ENCODE data around the gene ZNF212. TPM values are rescaled to one million over a fixed set of nuclear protein-coding genes. Genes with fewer than 3 reads are reported as not detected.
A peak's percentile ranks its signal among the peaks of the same experiment; 100 is the strongest.

Gene ZNF212
- total and polyA plus RNA-seq, 9 of the 15 experiments (the other 6 are each of a cell fraction or from before 2014, with no cell fraction given), result 1.8 to 21.4 (median 7.2) TPM

DNA sequence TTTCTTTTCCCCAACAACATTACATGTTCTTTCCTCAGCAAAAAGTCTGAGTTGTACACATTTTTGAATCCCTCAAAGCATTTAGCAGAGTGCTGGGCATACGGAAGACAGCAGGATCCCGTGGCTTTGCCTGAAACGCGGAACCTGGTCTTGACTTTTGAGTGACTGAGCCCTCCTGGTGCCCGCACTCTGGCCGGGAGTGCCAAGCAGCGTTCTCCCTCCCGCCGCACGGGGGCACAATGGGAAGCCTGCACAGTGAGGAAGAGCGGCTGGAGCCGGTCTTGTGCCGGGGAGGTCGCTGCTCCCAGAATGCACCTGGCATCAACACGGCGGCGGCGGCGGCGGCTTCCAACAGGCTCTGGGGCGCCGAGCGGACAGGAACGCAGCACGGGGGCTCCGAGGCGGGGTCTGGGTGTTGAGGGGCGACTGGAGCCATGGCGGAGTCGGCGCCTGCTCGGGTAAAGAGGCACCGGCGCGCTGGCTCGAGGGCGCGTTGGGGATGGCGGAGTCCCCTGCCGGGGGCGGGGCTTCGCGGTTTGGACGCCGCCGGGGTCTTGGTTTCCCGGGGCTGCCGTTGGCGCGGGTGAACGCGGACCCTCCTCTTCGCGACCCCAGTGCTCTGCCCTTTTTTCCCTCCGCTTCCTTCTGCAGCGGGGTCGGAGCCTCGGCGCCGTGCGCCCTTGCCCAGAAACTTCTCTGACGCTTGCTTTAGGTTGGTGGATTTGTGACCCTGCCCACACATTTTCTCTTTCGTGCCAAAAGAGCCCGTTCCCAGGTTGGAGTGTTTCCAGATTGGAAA is at the start of gene ZNF212 (continued):
- TF ChIP-seq, protein P1, sequence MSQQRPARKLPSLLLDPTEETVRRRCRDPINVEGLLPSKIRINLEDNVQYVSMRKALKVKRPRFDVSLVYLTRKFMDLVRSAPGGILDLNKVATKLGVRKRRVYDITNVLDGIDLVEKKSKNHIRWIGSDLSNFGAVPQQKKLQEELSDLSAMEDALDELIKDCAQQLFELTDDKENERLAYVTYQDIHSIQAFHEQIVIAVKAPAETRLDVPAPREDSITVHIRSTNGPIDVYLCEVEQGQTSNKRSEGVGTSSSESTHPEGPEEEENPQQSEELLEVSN (IDR thresholded peaks at IDR 0.05; ENCODE audit: borderline replicate concordance in 1 of 2, extremely low read depth in 1 of 2, insufficient read depth in 1 of 2, insufficient read length in 1 of 2, low read depth in 1 of 2, low read length in 1 of 2, poor library complexity in 1 of 2, severe bottlenecking in 1 of 2), result peak; percentile 36 to 78
- TF ChIP-seq ZNF212 (CRISPR knock-in tag; IDR thresholded peaks at IDR 0.05), result no peak; the same call in 1 of the 2 replicates
- TF ChIP-seq, protein P2, sequence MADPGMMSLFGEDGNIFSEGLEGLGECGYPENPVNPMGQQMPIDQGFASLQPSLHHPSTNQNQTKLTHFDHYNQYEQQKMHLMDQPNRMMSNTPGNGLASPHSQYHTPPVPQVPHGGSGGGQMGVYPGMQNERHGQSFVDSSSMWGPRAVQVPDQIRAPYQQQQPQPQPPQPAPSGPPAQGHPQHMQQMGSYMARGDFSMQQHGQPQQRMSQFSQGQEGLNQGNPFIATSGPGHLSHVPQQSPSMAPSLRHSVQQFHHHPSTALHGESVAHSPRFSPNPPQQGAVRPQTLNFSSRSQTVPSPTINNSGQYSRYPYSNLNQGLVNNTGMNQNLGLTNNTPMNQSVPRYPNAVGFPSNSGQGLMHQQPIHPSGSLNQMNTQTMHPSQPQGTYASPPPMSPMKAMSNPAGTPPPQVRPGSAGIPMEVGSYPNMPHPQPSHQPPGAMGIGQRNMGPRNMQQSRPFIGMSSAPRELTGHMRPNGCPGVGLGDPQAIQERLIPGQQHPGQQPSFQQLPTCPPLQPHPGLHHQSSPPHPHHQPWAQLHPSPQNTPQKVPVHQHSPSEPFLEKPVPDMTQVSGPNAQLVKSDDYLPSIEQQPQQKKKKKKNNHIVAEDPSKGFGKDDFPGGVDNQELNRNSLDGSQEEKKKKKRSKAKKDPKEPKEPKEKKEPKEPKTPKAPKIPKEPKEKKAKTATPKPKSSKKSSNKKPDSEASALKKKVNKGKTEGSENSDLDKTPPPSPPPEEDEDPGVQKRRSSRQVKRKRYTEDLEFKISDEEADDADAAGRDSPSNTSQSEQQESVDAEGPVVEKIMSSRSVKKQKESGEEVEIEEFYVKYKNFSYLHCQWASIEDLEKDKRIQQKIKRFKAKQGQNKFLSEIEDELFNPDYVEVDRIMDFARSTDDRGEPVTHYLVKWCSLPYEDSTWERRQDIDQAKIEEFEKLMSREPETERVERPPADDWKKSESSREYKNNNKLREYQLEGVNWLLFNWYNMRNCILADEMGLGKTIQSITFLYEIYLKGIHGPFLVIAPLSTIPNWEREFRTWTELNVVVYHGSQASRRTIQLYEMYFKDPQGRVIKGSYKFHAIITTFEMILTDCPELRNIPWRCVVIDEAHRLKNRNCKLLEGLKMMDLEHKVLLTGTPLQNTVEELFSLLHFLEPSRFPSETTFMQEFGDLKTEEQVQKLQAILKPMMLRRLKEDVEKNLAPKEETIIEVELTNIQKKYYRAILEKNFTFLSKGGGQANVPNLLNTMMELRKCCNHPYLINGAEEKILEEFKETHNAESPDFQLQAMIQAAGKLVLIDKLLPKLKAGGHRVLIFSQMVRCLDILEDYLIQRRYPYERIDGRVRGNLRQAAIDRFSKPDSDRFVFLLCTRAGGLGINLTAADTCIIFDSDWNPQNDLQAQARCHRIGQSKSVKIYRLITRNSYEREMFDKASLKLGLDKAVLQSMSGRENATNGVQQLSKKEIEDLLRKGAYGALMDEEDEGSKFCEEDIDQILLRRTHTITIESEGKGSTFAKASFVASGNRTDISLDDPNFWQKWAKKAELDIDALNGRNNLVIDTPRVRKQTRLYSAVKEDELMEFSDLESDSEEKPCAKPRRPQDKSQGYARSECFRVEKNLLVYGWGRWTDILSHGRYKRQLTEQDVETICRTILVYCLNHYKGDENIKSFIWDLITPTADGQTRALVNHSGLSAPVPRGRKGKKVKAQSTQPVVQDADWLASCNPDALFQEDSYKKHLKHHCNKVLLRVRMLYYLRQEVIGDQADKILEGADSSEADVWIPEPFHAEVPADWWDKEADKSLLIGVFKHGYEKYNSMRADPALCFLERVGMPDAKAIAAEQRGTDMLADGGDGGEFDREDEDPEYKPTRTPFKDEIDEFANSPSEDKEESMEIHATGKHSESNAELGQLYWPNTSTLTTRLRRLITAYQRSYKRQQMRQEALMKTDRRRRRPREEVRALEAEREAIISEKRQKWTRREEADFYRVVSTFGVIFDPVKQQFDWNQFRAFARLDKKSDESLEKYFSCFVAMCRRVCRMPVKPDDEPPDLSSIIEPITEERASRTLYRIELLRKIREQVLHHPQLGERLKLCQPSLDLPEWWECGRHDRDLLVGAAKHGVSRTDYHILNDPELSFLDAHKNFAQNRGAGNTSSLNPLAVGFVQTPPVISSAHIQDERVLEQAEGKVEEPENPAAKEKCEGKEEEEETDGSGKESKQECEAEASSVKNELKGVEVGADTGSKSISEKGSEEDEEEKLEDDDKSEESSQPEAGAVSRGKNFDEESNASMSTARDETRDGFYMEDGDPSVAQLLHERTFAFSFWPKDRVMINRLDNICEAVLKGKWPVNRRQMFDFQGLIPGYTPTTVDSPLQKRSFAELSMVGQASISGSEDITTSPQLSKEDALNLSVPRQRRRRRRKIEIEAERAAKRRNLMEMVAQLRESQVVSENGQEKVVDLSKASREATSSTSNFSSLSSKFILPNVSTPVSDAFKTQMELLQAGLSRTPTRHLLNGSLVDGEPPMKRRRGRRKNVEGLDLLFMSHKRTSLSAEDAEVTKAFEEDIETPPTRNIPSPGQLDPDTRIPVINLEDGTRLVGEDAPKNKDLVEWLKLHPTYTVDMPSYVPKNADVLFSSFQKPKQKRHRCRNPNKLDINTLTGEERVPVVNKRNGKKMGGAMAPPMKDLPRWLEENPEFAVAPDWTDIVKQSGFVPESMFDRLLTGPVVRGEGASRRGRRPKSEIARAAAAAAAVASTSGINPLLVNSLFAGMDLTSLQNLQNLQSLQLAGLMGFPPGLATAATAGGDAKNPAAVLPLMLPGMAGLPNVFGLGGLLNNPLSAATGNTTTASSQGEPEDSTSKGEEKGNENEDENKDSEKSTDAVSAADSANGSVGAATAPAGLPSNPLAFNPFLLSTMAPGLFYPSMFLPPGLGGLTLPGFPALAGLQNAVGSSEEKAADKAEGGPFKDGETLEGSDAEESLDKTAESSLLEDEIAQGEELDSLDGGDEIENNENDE (IDR thresholded peaks at IDR 0.05; ENCODE audit: low read depth, low read length), result no peak
- TF ChIP-seq, protein P3, sequence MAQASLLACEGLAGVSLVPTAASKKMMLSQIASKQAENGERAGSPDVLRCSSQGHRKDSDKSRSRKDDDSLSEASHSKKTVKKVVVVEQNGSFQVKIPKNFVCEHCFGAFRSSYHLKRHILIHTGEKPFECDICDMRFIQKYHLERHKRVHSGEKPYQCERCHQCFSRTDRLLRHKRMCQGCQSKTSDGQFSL (CRISPR knock-in tag; IDR thresholded peaks at IDR 0.05), result no peak
- TF ChIP-seq, protein P3 (tag; IDR thresholded peaks at IDR 0.05), result no peak
- no peak for TF ChIP-seq XRCC3 (IDR thresholded peaks at IDR 0.05)
- TF ChIP-seq, protein P4, sequence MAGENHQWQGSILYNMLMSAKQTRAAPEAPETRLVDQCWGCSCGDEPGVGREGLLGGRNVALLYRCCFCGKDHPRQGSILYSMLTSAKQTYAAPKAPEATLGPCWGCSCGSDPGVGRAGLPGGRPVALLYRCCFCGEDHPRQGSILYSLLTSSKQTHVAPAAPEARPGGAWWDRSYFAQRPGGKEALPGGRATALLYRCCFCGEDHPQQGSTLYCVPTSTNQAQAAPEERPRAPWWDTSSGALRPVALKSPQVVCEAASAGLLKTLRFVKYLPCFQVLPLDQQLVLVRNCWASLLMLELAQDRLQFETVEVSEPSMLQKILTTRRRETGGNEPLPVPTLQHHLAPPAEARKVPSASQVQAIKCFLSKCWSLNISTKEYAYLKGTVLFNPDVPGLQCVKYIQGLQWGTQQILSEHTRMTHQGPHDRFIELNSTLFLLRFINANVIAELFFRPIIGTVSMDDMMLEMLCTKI (IDR thresholded peaks at IDR 0.05; ENCODE audit: partially characterized antibody), result no peak
- no peak for TF ChIP-seq GTF2A2 (tag; IDR thresholded peaks at IDR 0.05)
- TF ChIP-seq ZNF696 (CRISPR knock-in tag; conservative IDR thresholded peaks at IDR 0.05), result no peak

Measured in K562 (cell line).